IMR-90 (cell line): Measurements from ENCODE around the gene UBE2G1. TPM values are rescaled to one million over a fixed set of nuclear protein-coding genes. Genes with fewer than 3 reads are reported as not detected.
"Not testable (repeated sequence)": the region's sequence is repeated elsewhere in the genome, so short reads cannot be mapped to it uniquely, and the experiment has no call there.

Experiments
- ATAC-seq: fragments of 200-7000 bp; cut with Tn5 transposase; 2 replicates; pipeline ENCODE4 v1.9.1; 2020; ENCODE audit warnings: low read depth, mild to moderate bottlenecking, moderate library complexity
- BruUV-seq: library from RNA; stranded (reverse); fragments of 400-500 nt; replicated peaks from 2 replicates; lab custom pipeline; 2021; lab: Mats Ljungman, UMichigan
- CTCF ChIA-PET: fragments of 300-600 bp; formaldehyde crosslinking; extraction: SDS; loops from one replicate; lab custom pipeline; 2021; ENCODE audit warnings: antibody characterized with exemption; lab: Yijun Ruan, JAX
- POLR2A ChIA-PET: fragments of 300-600 bp; sonication (Branson Sonifier 250); formaldehyde crosslinking; loops from one replicate; lab custom pipeline; 2022; ENCODE audit warnings: antibody characterized with exemption; ENCODE audit not compliant: unreplicated experiment; lab: Charles Lee
- DNase-seq: peaks from one replicate; pipeline ENCODE4 v3.0.0; 2013
- H2AFZ ChIP-seq: replicated peaks from 2 replicates; pipeline ENCODE3; 2013; ENCODE audit warnings: low read length, mild to moderate bottlenecking; ENCODE audit not compliant: poor library complexity
- H2AK5ac ChIP-seq: 2 replicates; pipeline ENCODE4 v1.6.1; 2013; ENCODE audit warnings: low read depth, low read length, inconsistent platforms
- H2AK9ac ChIP-seq: replicated peaks from 2 replicates; pipeline ENCODE3; 2013; ENCODE audit warnings: mild to moderate bottlenecking, low read depth, low read length, moderate library complexity; ENCODE audit not compliant: poor library complexity
- H2BK120ac ChIP-seq: 2 replicates; pipeline ENCODE4 v1.6.1; 2013; ENCODE audit warnings: low read depth, low read length, inconsistent platforms
- H2BK15ac ChIP-seq: 3 replicates; pipeline ENCODE4 v1.6.1; 2013; ENCODE audit warnings: low read depth, low read length, inconsistent platforms
- H2BK20ac ChIP-seq: 2 replicates; pipeline ENCODE4 v1.6.1; 2013; ENCODE audit warnings: low read depth, mild to moderate bottlenecking, inconsistent platforms, low read length, moderate library complexity
- H2BK5ac ChIP-seq: 2 replicates; pipeline ENCODE4 v1.6.1; 2013; ENCODE audit warnings: mild to moderate bottlenecking, low read depth, low read length, inconsistent platforms; ENCODE audit not compliant: poor library complexity, severe bottlenecking
- H3K14ac ChIP-seq: replicated peaks from 2 replicates; pipeline ENCODE4 v1.6.1; 2013; ENCODE audit warnings: low read depth, low read length, inconsistent platforms
- H3K18ac ChIP-seq: 2 replicates; pipeline ENCODE4 v1.6.1; 2013; ENCODE audit warnings: low read depth, low read length, control low read depth
- H3K23ac ChIP-seq: 2 replicates; pipeline ENCODE4 v1.6.1; 2013; ENCODE audit warnings: low read depth, low read length, inconsistent platforms
- H3K27ac ChIP-seq: 2 replicates; pipeline ENCODE4 v1.5.1; 2013; ENCODE audit warnings: mild to moderate bottlenecking, control low read depth, low read length; ENCODE audit not compliant: insufficient read depth
- H3K27me3 ChIP-seq: 2 replicates; pipeline ENCODE4 v1.6.1; 2013; ENCODE audit warnings: low read length; ENCODE audit not compliant: control insufficient read depth, insufficient read depth
- H3K36me3 ChIP-seq: 2 replicates; pipeline ENCODE4 v1.6.1; 2013; ENCODE audit warnings: low read length, mixed read lengths; ENCODE audit not compliant: control insufficient read depth, insufficient read depth
- H3K4ac ChIP-seq: 2 replicates; pipeline ENCODE4 v1.6.1; 2013; ENCODE audit warnings: low read depth, low read length, inconsistent platforms
- H3K4me1 ChIP-seq: 2 replicates; pipeline ENCODE4 v1.6.1; 2013; ENCODE audit warnings: low read length, mixed read lengths; ENCODE audit not compliant: control insufficient read depth, insufficient read depth
- H3K4me2 ChIP-seq: 2 replicates; pipeline ENCODE4 v1.6.1; 2013; ENCODE audit warnings: low read depth, mild to moderate bottlenecking, control low read depth, low read length, moderate library complexity
- H3K4me3 ChIP-seq: 2 replicates; pipeline ENCODE4 v1.5.1; 2013; ENCODE audit warnings: low read depth, mild to moderate bottlenecking, control low read depth, low read length, moderate library complexity; ENCODE audit not compliant: insufficient read depth
- H3K56ac ChIP-seq: 2 replicates; pipeline ENCODE4 v1.6.1; 2013; ENCODE audit warnings: low read length, inconsistent platforms; ENCODE audit not compliant: insufficient read depth; ENCODE audit errors: extremely low read depth
- H3K79me1 ChIP-seq, 2 experiments: 2 replicates each; pipeline ENCODE4 v1.6.1; 2013; ENCODE audit warnings: low read length in 2 of 2, inconsistent platforms in 1 of 2, low read depth in 1 of 2
- H3K9ac ChIP-seq: 2 replicates; pipeline ENCODE4 v1.6.1; 2013; ENCODE audit warnings: low read depth, low read length, control low read depth
- H3K9me1 ChIP-seq: 2 replicates; pipeline ENCODE4 v1.6.1; 2013; ENCODE audit warnings: low read length, inconsistent platforms; ENCODE audit not compliant: insufficient read depth
- H3K9me3 ChIP-seq: 2 replicates; pipeline ENCODE4 v1.6.1; 2013; ENCODE audit warnings: low read length; ENCODE audit not compliant: control insufficient read depth, insufficient read depth
- H4K20me1 ChIP-seq: 2 replicates; pipeline ENCODE4 v1.6.1; 2013; ENCODE audit warnings: low read length, inconsistent platforms; ENCODE audit not compliant: insufficient read depth
- H4K5ac ChIP-seq: 2 replicates; pipeline ENCODE4 v1.6.1; 2013; ENCODE audit warnings: mild to moderate bottlenecking, low read depth, low read length, control low read depth
- H4K8ac ChIP-seq, 2 experiments: 2 replicates each; pipeline ENCODE4 v1.6.1; 2013; ENCODE audit warnings: low read depth in 2 of 2, low read length in 2 of 2, control low read depth in 1 of 2, inconsistent platforms in 1 of 2
- H4K91ac ChIP-seq: 2 replicates; pipeline ENCODE4 v1.6.1; 2013; ENCODE audit warnings: low read depth, low read length, inconsistent platforms; ENCODE audit not compliant: insufficient read depth
- WGBS, 2 experiments: methylation state at CpG; one replicate each; pipeline versions ENCODE4 v1.1.5 to v1.1.7; 2013; ENCODE audit warnings: missing lambda C conversion rate in 2 of 2; ENCODE audit not compliant: insufficient read length in 1 of 2; ENCODE audit errors: extremely low coverage in 2 of 2; 5-methylcytosine and 5-hydroxymethylcytosine counted together
- dilution Hi-C: fragments of 300-500 bp; cut with HindIII; formaldehyde crosslinking; loops from one replicate; pipeline ENCODE4 v1.14.3; 2018; ENCODE audit warnings: low sequenced_read_pairs; ENCODE audit not compliant: unreplicated experiment
- in situ Hi-C: fragments of 300-500 bp; cut with MboI; formaldehyde crosslinking; loops from 3 replicates; pipeline ENCODE4 v1.14.3; 2019; ENCODE audit warnings: low sequenced_read_pairs, inconsistent platforms, mixed read lengths
- intact Hi-C: fragments of 100-400 bp; cut with micrococcal nuclease; formaldehyde crosslinking; loops from 2 replicates; pipeline ENCODE4 v1.10.0; 2022
- polyA plus RNA-seq, 3 experiments: library from polyadenylated mRNA; depleted of rRNA; stranded (reverse); fragments of >200 nt; gene quantifications; 2 replicates each; pipeline ENCODE4 v1.2.3, GENCODE V29; 2012; ENCODE audit warnings: low replicate concordance in 1 of 3
- total RNA-seq: library from RNA; depleted of rRNA; stranded (reverse); fragments of >200 nt; gene quantifications from 2 replicates; pipeline ENCODE4 v1.2.3, GENCODE V29; 2012

Gene UBE2G1
- total and polyA plus RNA-seq, 2 of the 4 experiments (the other 2 are of a cell fraction): 26.3 to 26.6 TPM

DNA sequence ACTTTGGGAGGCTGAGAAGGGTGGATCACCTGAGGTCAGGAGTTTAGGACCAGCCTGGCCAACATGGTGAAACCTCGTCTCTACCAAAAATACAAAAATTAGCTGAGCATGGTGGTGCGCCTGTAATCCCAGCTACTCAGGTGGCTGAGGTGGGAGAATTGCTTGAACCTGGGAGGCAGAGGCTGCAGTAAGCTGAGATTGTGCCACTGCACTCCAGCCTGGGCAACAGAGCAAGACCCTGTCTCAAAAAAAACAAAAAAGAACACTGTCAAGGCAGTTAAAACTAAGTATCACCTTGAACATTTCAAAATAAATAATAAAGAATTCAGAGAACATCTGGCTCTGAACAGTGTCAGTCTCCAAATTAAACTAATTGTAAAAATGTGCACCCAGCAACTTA is 16.3 kb downstream of the UBE2G1 start:
- H3K4me2 ChIP-seq, CTCF ChIA-PET, H3K4ac ChIP-seq, H4K91ac ChIP-seq, H4K5ac ChIP-seq, H3K9me3 ChIP-seq, H2BK15ac ChIP-seq, H2BK5ac ChIP-seq, H3K4me1 ChIP-seq, H3K56ac ChIP-seq, H2AK9ac ChIP-seq, H3K14ac ChIP-seq, H3K18ac ChIP-seq, dilution Hi-C loops, POLR2A ChIA-PET, H3K36me3 ChIP-seq, ATAC-seq, H3K27ac ChIP-seq, H3K27me3 ChIP-seq, BruUV-seq, H3K9ac ChIP-seq, H2AK5ac ChIP-seq, H3K4me3 ChIP-seq, DNase-seq, H4K8ac ChIP-seq, H2AFZ ChIP-seq, H2BK120ac ChIP-seq, H3K9me1 ChIP-seq, intact Hi-C loops, H2BK20ac ChIP-seq, H3K23ac ChIP-seq, in situ Hi-C loops: not testable (repeated sequence)
- H4K20me1 ChIP-seq: peaks cover 82% of the 10 kb centered on the region
- WGBS, 2 experiments: no CpG with 5 or more reads among the region's 2 CpGs
- peaks cover 10 to 60% of the 10 kb centered on the region in 2 experiments for H3K79me1 ChIP-seq
